ENCODE data around the gene ACO1.

Gene ACO1

GRCh38 chr9:32431940-32432555 lies 47.6 kb downstream of the ACO1 start:
- ChIA-PET CTCF (interaction anchor here (0.7 to 2.8 kb wide), 17 partner anchors 10 to 230 kb away, joined by 3 to 43 read pairs (median 4); partner anchors contain the start of gene RIGI), POLR2A (no interaction called here)
- Histone ChIP-seq H3K4me3 (ENCODE audit: low read depth, low read length) (no peak overlapping the region), H3K9me3 (ENCODE audit: control insufficient read depth, insufficient read depth, low read depth, low read length) (no peaks in the 10 kb centered on the region), H3K36me3 (ENCODE audit: control insufficient read depth in 2 of 2, insufficient read depth in 1 of 2, low read length in 2 of 2) (peaks cover 0 to 79% of the 10 kb centered on the region in 2 experiments), H3K27ac (ENCODE audit: extremely low read depth, low read depth, low read length) (no peak overlapping the region), H3K4me1 (ENCODE audit: control insufficient read depth, insufficient read depth, low read length) (no peaks in the 10 kb centered on the region)
- TF ChIP-seq, protein P1, sequence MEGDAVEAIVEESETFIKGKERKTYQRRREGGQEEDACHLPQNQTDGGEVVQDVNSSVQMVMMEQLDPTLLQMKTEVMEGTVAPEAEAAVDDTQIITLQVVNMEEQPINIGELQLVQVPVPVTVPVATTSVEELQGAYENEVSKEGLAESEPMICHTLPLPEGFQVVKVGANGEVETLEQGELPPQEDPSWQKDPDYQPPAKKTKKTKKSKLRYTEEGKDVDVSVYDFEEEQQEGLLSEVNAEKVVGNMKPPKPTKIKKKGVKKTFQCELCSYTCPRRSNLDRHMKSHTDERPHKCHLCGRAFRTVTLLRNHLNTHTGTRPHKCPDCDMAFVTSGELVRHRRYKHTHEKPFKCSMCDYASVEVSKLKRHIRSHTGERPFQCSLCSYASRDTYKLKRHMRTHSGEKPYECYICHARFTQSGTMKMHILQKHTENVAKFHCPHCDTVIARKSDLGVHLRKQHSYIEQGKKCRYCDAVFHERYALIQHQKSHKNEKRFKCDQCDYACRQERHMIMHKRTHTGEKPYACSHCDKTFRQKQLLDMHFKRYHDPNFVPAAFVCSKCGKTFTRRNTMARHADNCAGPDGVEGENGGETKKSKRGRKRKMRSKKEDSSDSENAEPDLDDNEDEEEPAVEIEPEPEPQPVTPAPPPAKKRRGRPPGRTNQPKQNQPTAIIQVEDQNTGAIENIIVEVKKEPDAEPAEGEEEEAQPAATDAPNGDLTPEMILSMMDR (tag by site-specific recombination; IDR thresholded peaks at IDR 0.05), result peak; percentile 20; the same call in 1 of the 2 replicates
- TF ChIP-seq KLF17 (tag by site-specific recombination; IDR thresholded peaks at IDR 0.05), result no peak
- TF ChIP-seq, protein P2, sequence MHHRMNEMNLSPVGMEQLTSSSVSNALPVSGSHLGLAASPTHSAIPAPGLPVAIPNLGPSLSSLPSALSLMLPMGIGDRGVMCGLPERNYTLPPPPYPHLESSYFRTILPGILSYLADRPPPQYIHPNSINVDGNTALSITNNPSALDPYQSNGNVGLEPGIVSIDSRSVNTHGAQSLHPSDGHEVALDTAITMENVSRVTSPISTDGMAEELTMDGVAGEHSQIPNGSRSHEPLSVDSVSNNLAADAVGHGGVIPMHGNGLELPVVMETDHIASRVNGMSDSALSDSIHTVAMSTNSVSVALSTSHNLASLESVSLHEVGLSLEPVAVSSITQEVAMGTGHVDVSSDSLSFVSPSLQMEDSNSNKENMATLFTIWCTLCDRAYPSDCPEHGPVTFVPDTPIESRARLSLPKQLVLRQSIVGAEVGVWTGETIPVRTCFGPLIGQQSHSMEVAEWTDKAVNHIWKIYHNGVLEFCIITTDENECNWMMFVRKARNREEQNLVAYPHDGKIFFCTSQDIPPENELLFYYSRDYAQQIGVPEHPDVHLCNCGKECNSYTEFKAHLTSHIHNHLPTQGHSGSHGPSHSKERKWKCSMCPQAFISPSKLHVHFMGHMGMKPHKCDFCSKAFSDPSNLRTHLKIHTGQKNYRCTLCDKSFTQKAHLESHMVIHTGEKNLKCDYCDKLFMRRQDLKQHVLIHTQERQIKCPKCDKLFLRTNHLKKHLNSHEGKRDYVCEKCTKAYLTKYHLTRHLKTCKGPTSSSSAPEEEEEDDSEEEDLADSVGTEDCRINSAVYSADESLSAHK (tag by site-specific recombination; IDR thresholded peaks at IDR 0.05), result no peak

GRCh38 chr9:32434892-32435291 lies 50.4 kb downstream of the ACO1 start:
- peaks cover 0 to 87% of the 10 kb centered on the region in 2 experiments; a peak in 2 of 3 replicates for H3K36me3 ChIP-seq (ENCODE audit: control insufficient read depth in 2 of 2, insufficient read depth in 1 of 2, low read length in 2 of 2)
- H3K27ac ChIP-seq (ENCODE audit: extremely low read depth, low read depth, low read length), result no peak overlapping the region
- TF ChIP-seq ZNF350 (tag by site-specific recombination; IDR thresholded peaks at IDR 0.05) (no peak), ZFP3 (tag by site-specific recombination; IDR thresholded peaks at IDR 0.05; ENCODE audit: low read depth) (no peak), ZEB2 (tag by site-specific recombination; IDR thresholded peaks at IDR 0.05) (no peak), ZNF311 (tag by site-specific recombination; IDR thresholded peaks at IDR 0.05; ENCODE audit: borderline replicate concordance) (no peak), ZBTB10 (tag by site-specific recombination; IDR thresholded peaks at IDR 0.05) (no peak), ZNF571 (tag by site-specific recombination; IDR thresholded peaks at IDR 0.05) (no peak), ZNF335 (tag by site-specific recombination; conservative IDR thresholded peaks at IDR 0.05) (no peak), ZSCAN30 (tag by site-specific recombination; IDR thresholded peaks at IDR 0.05) (no peak), REPIN1 (tag by site-specific recombination; IDR thresholded peaks at IDR 0.05; ENCODE audit: low read depth) (no peak), RBAK (tag by site-specific recombination; IDR thresholded peaks at IDR 0.05) (no peak), ZNF548 (tag by site-specific recombination; IDR thresholded peaks at IDR 0.05) (no peak)
- CTCF ChIA-PET, result interaction anchor here (0.9 to 2.2 kb wide), 3 partner anchors 13 to 145 kb away, joined by 4 to 10 read pairs (median 6); no protein-coding TSS in a partner anchor
- H3K4me1 ChIP-seq (ENCODE audit: control insufficient read depth, insufficient read depth, low read length), result no peaks in the 10 kb centered on the region
- POLR2A ChIA-PET, result interaction anchor here (0.5 kb wide), 1 partner anchor 31 kb away, joined by 11 read pairs; no protein-coding TSS in a partner anchor
- H3K4me3 ChIP-seq (ENCODE audit: low read depth, low read length), result no peak overlapping the region
- no peaks in the 10 kb centered on the region for H3K9me3 ChIP-seq (ENCODE audit: control insufficient read depth, insufficient read depth, low read depth, low read length)
